Ramos (cell line): Measurements from ENCODE around the gene ZNF408.
"Not testable (repeated sequence)": the region's sequence is repeated elsewhere in the genome, so short reads cannot be mapped to it uniquely, and the experiment has no call there.

ENCODE experiments used
- in situ Hi-C: fragments of 300-500 bp; cut with MboI; formaldehyde crosslinking; loops from one replicate; pipeline ENCODE4 v1.14.3; 2022; ENCODE audit warnings: low sequenced_read_pairs; ENCODE audit not compliant: unreplicated experiment

Gene ZNF408

DNA sequence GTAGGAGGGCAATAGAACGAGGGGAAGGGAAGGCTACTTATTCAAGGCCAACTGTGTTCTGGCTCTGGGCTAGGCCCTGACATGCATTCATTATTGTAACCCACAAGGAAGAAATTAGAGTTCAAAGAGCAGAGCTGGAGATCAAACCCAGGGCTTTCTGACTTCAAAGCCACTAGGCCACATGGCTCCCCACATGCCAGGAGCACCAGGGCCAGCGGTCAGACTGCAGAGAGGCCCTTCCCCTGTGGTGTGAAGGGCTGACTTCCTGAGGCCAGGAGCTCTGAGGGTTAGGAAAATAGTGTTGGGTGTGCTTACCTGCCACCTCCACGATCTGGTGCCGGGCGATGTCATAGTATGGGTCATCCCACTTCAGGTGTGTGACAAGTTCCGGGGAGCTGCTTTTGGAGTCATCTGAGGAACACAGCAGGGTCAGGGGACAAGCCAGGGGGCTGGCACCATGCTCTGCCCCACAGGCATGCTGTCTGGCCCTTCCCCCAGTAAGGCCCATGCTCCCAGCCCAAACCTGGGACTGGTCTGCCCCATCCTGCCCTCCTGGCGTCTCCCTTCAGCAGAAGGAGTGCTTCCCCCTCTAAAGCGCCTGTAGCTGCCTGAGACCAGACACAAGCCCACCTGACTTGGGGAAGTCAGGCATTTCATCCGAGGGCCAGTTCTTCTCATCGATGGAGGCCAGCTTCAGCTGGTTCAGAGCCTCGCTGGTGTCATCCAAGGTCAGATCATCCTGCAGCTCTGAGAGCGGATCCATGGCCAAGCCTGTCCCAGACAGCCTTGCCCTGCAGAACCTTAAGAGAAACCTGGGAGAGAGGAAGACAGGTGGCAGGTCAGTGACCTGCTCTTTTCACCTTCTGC, 5.3 kb upstream of the ZNF408 start:
- in situ Hi-C loops = no loop called here

DNA sequence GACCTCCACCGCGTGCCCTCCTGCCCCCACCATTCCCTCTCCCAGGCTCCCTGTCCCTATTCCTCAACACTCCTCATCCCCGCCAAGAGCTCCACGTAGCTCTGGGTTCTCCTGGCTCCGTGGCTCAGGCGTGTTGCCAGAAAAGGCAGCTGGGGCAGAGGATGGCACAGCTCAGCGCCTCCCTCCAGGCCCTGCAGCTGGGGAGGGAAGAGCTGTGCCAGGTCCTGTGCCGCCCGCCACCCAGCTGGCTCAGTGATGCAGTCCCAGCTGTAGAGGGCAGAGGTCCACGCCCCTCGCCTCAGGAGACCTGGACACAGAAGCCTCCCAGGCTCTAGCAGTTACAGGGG, 4.6 kb upstream of the ZNF408 start:
- in situ Hi-C loops = no loop called here

GRCh38 chr11:46697303-46697702, 3.5 kb upstream of the ZNF408 start:
- in situ Hi-C loops = no loop called here

DNA sequence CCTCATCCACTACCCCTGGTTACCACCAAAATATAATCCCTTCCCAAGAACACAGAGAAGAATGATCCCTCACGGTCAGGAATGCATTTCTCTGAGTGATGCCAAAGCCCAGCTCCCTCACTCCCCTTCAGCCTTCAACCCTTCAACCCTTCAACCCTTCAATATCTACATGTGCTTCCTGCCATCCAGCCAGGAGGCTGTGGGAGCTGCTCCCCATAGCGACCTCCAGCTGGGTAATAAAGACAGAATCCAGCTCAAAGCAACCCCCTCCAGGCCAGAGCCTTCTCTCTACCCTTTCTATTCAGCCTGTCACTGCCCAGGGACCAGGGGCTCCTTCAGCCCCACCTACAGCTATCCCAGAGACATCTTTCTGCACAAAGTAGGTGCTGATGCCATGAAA, 3.1 kb upstream of the ZNF408 start:
- in situ Hi-C loops = no loop called here

DNA sequence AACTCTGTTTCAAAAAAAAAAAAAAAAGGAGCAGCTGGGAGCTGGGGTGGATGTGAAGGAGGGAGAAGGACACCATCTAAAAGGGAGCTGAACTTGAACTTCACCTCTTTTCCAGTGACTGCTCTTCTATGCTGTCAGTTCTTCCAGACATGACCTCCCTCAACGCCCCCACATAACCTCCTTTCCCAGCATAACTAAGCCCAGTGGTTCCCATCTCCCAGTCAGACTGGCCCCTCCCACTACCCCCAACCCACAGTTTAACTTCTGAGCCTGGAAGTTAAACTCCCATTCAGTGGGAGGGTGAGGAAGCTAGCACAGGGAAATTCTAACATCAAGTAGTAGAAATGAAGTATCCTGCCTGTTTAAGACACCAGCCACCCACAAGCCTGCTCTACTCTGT, 2.2 kb upstream of the ZNF408 start:
- in situ Hi-C loops = no loop called here

DNA sequence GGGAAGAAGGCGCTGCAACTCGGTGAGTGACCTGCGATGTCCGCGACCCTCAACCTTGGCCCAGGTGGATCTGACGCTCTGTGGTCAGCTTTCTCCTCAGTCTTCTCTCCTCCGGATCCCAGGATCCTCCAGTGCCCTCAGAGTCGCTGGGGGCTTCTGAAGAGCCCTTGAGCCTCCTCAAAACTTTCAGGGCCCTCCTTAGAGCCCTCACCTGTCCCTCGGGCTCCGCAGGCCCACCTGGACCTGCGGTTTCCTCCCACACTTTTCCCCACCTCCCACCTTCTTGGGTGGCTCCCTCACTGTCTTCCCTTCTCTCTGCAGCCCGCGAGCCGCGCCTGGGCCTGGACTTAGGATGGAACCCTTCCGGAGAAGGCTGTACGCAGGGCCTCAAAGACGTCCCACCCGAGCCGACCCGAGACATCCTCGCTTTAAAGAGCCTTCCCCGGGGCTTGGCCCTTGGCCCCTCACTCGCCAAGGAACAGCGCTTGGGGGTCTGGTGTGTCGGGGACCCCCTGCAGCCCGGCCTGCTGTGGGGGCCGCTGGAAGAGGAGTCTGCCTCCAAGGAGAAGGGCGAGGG, 335 bp downstream of the ZNF408 start:
- in situ Hi-C loops = no loop called here

GRCh38 chr11:46705070-46705688, 4.3 kb downstream of the ZNF408 start:
- in situ Hi-C loops = no loop called here

GRCh38 chr11:46706886-46707285, 6.1 kb downstream of the ZNF408 start:
- in situ Hi-C loops = no loop called here

- in situ Hi-C loops = not testable (repeated sequence)
These were observed 8.5 kb downstream of the ZNF408 start for GRCh38 chr11:46709351-46709750.

GRCh38 chr11:46710821-46711269, 10.0 kb downstream of the ZNF408 start:
- in situ Hi-C loops = no loop called here

- in situ Hi-C loops = no loop called here
These were observed 10.5 kb downstream of the ZNF408 start for GRCh38 chr11:46711303-46711702.

GRCh38 chr11:46712874-46713576, 12.2 kb downstream of the ZNF408 start:
- in situ Hi-C loops = no loop called here

DNA sequence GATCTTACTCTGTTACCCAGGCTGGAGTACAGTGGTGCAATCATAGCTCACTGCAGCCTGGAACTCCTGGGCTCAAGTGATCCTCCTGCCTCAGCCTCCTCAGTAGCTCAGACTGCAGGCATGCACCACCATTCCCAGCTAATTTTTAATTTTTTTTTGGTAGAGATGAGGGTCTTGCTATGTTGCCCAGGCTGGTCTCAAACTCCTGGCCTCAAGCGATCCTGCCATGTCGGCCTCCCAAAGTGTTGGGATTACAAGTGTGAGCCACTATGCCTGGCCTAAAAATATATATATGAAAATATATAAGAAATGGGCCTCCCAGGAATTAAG, 17.0 kb downstream of the ZNF408 start:
- in situ Hi-C loops = not testable (repeated sequence)

DNA sequence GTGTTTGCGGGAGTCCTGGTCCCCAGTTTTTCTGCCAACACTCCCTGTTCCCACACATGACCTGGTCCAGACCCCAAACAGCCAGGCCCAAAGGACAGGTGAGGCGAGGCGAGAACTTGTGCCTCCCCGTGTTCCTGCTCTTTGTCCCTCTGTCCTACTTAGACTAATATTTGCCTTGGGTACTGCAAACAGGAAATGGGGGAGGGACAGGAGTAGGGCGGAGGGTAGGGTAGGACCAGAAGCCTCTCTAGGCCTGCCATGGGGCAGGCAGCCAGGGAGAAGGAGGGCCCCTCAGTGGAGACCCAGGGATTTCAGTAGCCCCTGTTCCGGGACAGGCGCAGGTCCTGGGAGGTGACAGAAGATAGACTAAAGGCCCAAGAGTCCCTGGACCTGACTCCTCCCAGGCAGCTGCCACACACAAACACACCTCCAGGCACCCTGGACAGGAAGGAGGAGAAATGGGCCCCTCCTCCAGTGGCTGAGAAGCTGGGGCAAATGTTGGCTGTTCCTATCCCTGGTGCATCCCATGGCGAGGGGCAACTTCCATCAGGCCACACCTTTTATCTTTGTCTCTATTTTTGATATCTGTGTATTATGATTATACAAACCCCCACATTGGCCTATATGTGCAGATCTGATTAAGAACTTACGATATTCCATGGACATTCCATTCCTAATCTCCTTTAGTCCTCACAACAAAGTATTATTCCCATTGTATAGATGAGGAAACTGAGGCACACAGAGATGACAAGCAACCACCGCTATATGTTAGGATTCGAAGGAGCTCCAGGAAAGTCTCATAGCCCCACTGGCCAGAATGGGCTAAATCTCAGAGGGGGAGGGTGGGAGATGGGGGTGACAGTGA, 17.6 kb downstream of the ZNF408 start:
- in situ Hi-C loops = no loop called here

GRCh38 chr11:46719048-46719542, 18.3 kb downstream of the ZNF408 start, which contains the start of gene F2:
TSS of gene F2 (plus strand) at chr11:46719213. CDS start at chr11:46719236, 23 bp downstream.
- in situ Hi-C loops = no loop called here

DNA sequence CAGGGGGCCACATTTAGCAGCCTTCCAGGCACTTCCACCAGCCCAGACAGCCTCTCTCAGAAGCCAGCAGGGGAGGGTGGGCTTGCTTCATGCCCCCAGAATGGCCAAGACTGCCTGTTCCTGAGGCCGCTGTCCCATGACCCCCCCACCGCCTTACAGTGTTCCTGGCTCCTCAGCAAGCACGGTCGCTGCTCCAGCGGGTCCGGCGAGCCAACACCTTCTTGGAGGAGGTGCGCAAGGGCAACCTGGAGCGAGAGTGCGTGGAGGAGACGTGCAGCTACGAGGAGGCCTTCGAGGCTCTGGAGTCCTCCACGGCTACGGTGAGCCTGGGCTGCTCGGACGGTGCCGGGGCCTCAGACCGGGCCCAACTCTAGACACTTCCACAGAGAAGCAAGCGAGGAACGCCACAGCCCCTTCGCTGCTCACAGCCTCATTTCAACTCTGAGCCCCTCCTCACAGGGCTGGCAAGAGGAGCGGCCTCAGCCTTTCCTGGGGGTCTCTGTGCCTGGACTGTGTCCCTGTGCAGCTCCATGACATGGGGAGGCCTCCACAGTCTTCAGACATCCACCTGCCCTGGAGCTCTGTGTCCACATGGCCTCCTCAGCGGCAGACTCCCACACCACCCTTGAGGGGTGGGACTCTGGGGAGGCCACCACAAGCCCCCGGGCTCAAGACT, 18.9 kb downstream of the ZNF408 start:
- in situ Hi-C loops = no loop called here

GRCh38 chr11:46721286-46721685, 20.5 kb downstream of the ZNF408 start:
- in situ Hi-C loops = no loop called here

DNA sequence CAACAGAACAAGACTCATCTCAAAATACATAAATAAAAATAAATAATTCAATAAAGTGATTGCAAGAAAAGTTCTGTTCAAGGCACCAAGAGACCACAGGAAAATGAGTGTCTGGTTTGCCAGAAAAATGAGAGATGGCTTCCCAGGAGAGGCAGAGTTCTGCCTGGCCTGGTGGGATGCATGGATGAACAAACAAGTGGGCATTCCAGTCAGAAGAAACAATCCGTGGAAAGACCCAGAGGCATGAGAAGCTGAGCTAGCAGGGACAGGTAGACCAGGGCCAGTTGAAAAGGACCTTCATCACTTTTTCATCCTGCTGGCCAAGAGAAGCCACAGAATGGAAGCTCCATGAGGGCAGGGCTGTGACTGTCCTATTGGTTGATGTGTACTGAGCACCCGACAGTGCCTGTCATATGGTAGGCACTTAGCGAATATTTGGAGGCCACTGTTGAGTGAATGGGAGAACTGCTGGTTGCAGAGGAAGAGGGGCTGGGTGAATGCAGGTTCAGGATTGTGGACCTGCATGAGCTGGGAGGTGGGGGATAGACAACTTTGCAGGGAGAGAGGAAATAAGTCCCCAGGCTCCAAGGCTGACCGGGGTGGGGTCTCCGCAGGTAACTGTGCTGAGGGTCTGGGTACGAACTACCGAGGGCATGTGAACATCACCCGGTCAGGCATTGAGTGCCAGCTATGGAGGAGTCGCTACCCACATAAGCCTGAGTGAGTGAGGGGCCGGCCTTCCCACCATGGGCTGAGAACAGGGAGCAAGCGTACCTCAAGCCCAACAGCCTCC, 21.9 kb downstream of the ZNF408 start:
- in situ Hi-C loops = no loop called here

DNA sequence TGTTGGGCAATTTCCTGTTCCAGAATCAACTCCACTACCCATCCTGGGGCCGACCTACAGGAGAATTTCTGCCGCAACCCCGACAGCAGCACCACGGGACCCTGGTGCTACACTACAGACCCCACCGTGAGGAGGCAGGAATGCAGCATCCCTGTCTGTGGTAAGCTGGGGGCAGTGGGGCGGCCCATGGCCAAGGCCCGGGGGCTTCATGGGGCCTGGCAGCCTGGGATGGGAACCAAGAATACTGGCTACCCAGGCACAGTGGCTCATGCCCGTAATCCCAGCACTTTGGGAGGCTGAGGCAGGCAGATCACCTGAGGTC, 22.5 kb downstream of the ZNF408 start:
- in situ Hi-C loops = no loop called here
